ENCODE data around the gene CTNNA3.

The CTNNA3 gene

DNA sequence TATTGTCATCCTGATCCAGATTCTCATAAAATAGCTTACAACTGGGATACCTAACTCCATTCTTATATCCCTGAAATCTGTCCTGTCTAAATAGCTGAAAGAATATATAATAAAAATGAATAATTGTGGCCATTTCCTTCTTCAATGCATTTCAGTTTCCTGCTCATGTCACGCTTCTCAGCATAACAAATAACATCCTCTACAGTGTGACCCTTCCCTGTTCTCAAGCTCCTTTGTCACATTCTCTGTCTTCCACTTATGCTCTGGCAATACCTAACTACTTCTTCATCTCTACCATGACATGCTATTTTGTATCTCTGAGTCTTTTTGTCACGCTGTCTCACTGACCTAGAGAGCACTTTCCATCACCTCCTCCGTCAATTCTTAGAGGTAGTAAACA lies 1654.2 kb downstream of the CTNNA3 start:
- no peak overlapping the region for H3K4me3 ChIP-seq (ENCODE audit: low read length, poor library complexity, severe bottlenecking)

DNA sequence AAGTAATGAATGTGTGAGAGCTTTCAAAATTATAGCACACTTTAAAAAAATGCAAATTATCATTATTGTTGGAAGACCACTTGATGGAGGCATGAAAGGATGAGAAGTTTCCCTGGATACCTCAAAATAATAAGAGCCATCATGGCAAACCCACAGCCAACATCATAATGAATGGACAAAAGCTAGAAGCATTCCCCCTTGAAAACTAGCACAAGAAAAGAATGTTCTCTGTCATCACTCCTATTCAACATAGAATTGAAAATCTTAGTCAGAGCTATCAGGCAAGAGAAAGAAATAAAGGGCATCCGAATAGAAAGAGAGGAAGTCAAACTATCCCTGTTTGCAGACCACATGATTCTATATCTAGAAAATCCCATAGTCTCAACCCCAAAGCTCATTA lies 1657.4 kb downstream of the CTNNA3 start:
- H3K9me3 ChIP-seq (ENCODE audit: insufficient read depth, low read depth, low read length) = no peaks in the 10 kb centered on the region
- H3F3A ChIP-seq (ENCODE audit: low read depth) = no peaks in the 10 kb centered on the region
- H2AFZ ChIP-seq (ENCODE audit: low read length) = no peak overlapping the region
- no peaks in the 10 kb centered on the region for H3K9me2 ChIP-seq (replicated peaks; ENCODE audit: low read depth, low read length)
- no peaks in the 10 kb centered on the region for H3K27me3 ChIP-seq (ENCODE audit: insufficient read depth, low read length, poor library complexity, severe bottlenecking)
- H3K4me3 ChIP-seq (ENCODE audit: low read length, poor library complexity, severe bottlenecking) = no peak overlapping the region
- H3K4me1 ChIP-seq (ENCODE audit: insufficient read depth, low read length, poor library complexity, severe bottlenecking) = no peaks in the 10 kb centered on the region
- H3K36me3 ChIP-seq (ENCODE audit: insufficient read depth, low read length) = no peaks in the 10 kb centered on the region
- no peaks in the 10 kb centered on the region for H3K79me2 ChIP-seq (ENCODE audit: insufficient read depth, low read length)
- no peaks in the 10 kb centered on the region for H4K20me1 ChIP-seq (ENCODE audit: insufficient read depth, low read length, poor library complexity, severe bottlenecking)
- TF ChIP-seq, protein P1, sequence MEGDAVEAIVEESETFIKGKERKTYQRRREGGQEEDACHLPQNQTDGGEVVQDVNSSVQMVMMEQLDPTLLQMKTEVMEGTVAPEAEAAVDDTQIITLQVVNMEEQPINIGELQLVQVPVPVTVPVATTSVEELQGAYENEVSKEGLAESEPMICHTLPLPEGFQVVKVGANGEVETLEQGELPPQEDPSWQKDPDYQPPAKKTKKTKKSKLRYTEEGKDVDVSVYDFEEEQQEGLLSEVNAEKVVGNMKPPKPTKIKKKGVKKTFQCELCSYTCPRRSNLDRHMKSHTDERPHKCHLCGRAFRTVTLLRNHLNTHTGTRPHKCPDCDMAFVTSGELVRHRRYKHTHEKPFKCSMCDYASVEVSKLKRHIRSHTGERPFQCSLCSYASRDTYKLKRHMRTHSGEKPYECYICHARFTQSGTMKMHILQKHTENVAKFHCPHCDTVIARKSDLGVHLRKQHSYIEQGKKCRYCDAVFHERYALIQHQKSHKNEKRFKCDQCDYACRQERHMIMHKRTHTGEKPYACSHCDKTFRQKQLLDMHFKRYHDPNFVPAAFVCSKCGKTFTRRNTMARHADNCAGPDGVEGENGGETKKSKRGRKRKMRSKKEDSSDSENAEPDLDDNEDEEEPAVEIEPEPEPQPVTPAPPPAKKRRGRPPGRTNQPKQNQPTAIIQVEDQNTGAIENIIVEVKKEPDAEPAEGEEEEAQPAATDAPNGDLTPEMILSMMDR (conservative IDR thresholded peaks at IDR 0.05; ENCODE audit: low read length) = no peak
- no peak for TF ChIP-seq EZH2phosphoT487 (IDR thresholded peaks at IDR 0.05; ENCODE audit: borderline replicate concordance)
- H3K4me2 ChIP-seq (ENCODE audit: low read depth, low read length, poor library complexity, severe bottlenecking) = no peak overlapping the region
- no peak overlapping the region for H3K9ac ChIP-seq (ENCODE audit: low read depth, low read length, poor library complexity, severe bottlenecking)

More for the DNA sequence above, 1654.2 kb downstream of the CTNNA3 start:
- H3K9ac ChIP-seq (ENCODE audit: low read depth, low read length, poor library complexity, severe bottlenecking) = no peak overlapping the region
- no peaks in the 10 kb centered on the region for H3K4me1 ChIP-seq (ENCODE audit: insufficient read depth, low read length, poor library complexity, severe bottlenecking)
- H3K9me3 ChIP-seq (ENCODE audit: insufficient read depth, low read depth, low read length) = no peaks in the 10 kb centered on the region
- no peaks in the 10 kb centered on the region for H3K27me3 ChIP-seq (ENCODE audit: insufficient read depth, low read length, poor library complexity, severe bottlenecking)
- H3K4me2 ChIP-seq (ENCODE audit: low read depth, low read length, poor library complexity, severe bottlenecking) = no peak overlapping the region
- TF ChIP-seq, protein P1 (conservative IDR thresholded peaks at IDR 0.05; ENCODE audit: low read length) = no peak
- no peak overlapping the region for H2AFZ ChIP-seq (ENCODE audit: low read length)
- no peaks in the 10 kb centered on the region for H3F3A ChIP-seq (ENCODE audit: low read depth)
- H3K79me2 ChIP-seq (ENCODE audit: insufficient read depth, low read length) = no peaks in the 10 kb centered on the region
- H3K36me3 ChIP-seq (ENCODE audit: insufficient read depth, low read length) = no peaks in the 10 kb centered on the region
- H3K9me2 ChIP-seq (replicated peaks; ENCODE audit: low read depth, low read length) = no peaks in the 10 kb centered on the region
- H4K20me1 ChIP-seq (ENCODE audit: insufficient read depth, low read length, poor library complexity, severe bottlenecking) = no peaks in the 10 kb centered on the region

DNA sequence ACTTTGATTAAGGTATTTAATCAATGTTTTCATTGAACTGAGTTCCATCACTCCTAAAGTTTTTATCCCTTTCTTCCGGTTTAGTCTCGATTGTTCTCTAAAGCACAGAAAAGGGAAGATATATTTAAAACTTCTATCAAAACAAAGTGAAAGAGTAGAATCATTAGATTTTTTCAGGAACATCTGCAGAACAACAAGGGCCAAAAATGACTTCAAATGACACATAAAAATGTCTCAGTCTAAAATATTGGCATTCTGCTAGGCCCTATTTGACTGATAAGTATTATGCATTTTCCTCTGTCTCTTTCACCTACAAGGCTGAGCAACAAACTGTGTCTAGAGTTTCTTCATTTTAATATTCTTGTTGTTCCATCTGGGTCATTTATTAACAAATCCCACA lies 1669.7 kb downstream of the CTNNA3 start:
- H4K20me1 ChIP-seq (ENCODE audit: insufficient read depth, low read length, poor library complexity, severe bottlenecking) = no peaks in the 10 kb centered on the region
- no peak overlapping the region for H2AFZ ChIP-seq (ENCODE audit: low read length)
- H3K9me2 ChIP-seq (replicated peaks; ENCODE audit: low read depth, low read length) = no peaks in the 10 kb centered on the region
- no peaks in the 10 kb centered on the region for H3K9me3 ChIP-seq (ENCODE audit: insufficient read depth, low read depth, low read length)
- no peaks in the 10 kb centered on the region for H3K36me3 ChIP-seq (ENCODE audit: insufficient read depth, low read length)
- H3K27me3 ChIP-seq (ENCODE audit: insufficient read depth, low read length, poor library complexity, severe bottlenecking) = no peaks in the 10 kb centered on the region
- no peaks in the 10 kb centered on the region for H3F3A ChIP-seq (ENCODE audit: low read depth)
- TF ChIP-seq, protein P1 (conservative IDR thresholded peaks at IDR 0.05; ENCODE audit: low read length) = no peak
- TF ChIP-seq EZH2phosphoT487 (IDR thresholded peaks at IDR 0.05; ENCODE audit: borderline replicate concordance) = no peak
- H3K4me2 ChIP-seq (ENCODE audit: low read depth, low read length, poor library complexity, severe bottlenecking) = no peak overlapping the region
- no peaks in the 10 kb centered on the region for H3K4me1 ChIP-seq (ENCODE audit: insufficient read depth, low read length, poor library complexity, severe bottlenecking)
- no peaks in the 10 kb centered on the region for H3K79me2 ChIP-seq (ENCODE audit: insufficient read depth, low read length)
- no peak overlapping the region for H3K9ac ChIP-seq (ENCODE audit: low read depth, low read length, poor library complexity, severe bottlenecking)
- H3K4me3 ChIP-seq (ENCODE audit: low read length, poor library complexity, severe bottlenecking) = no peak overlapping the region
